ENCODE results near the gene NFKBIB.

GRCh38 chr19:38930776-38931520, 31.2 kb downstream of the NFKBIB start, which contains the start of gene MRPS12:
- TF ChIP-seq CTCF (IDR thresholded peaks at IDR 0.05; ENCODE audit: poor library complexity, severe bottlenecking), result no peak
- no peak for TF ChIP-seq EZH2 (IDR thresholded peaks at IDR 0.05; ENCODE audit: borderline replicate concordance, insufficient read depth, low read length, poor library complexity, severe bottlenecking)
- no peak for TF ChIP-seq REST (IDR thresholded peaks at IDR 0.05; ENCODE audit: borderline replicate concordance)
- TF ChIP-seq EP300 (conservative IDR thresholded peaks at IDR 0.05; ENCODE audit: poor library complexity, severe bottlenecking), result no peak
